Natural killer cell treated with Interleukin-12 subunit alpha and Interleukin-12 subunit beta and Interleukin-15 and Interleukin-18, amount 100 ng/mL, for 72 hours (primary cell): Measurements from ENCODE around the gene ISOC2. TPM values are rescaled to one million over a fixed set of nuclear protein-coding genes. Genes with fewer than 3 reads are reported as not detected.
"Not testable (repeated sequence)": the region's sequence is repeated elsewhere in the genome, so short reads cannot be mapped to it uniquely, and the experiment has no call there.

Experiments used
- ATAC-seq, 2 donors: fragments of 150-1000 bp; cut with Tn5 transposase in 1 of 2; sonication (Bioruptor Pico), chemical (Tn5 transposase) in 1 of 2; 2 replicates each; pipeline ENCODE4 v1.10.0; 2021
- DNase-seq: peaks from one replicate; pipeline ENCODE4 v3.0.0; 2022; ENCODE audit warnings: low spot score
- H3K27ac Mint-ChIP-seq, 2 donors: 1 replicate in 1 of 2; 2 replicates in 1 of 2; pipeline ENCODE4 v1.8.0; 2022; ENCODE audit warnings: mixed read lengths in 2 of 2, mild to moderate bottlenecking in 1 of 2, moderate library complexity in 1 of 2
- H3K27me3 Mint-ChIP-seq, 2 donors: 1 replicate in 1 of 2; 2 replicates in 1 of 2; pipeline ENCODE4 v1.8.0; 2022; ENCODE audit warnings: mixed read lengths in 2 of 2
- H3K36me3 Mint-ChIP-seq: one replicate; pipeline ENCODE4 v1.8.0; 2022; ENCODE audit warnings: mixed read lengths
- H3K4me1 Mint-ChIP-seq, 2 donors: 1 replicate in 1 of 2; 2 replicates in 1 of 2; pipeline ENCODE4 v1.8.0; 2022; ENCODE audit warnings: low read depth in 2 of 2, mixed read lengths in 2 of 2, mild to moderate bottlenecking in 1 of 2
- H3K4me3 Mint-ChIP-seq: one replicate; pipeline ENCODE4 v1.8.0; 2022; ENCODE audit warnings: mixed read lengths
- H3K9me3 Mint-ChIP-seq: 2 replicates; pipeline ENCODE4 v1.8.0; 2022; ENCODE audit warnings: mixed read lengths
- total RNA-seq, 2 donors: library from RNA; stranded (reverse); gene quantifications; one replicate each; pipeline ENCODE4 v1.2.3, GENCODE V29; 2022

The ISOC2 gene
- total RNA-seq, 2 donors from 2014 or later = 25.6 to 45.1 TPM

DNA sequence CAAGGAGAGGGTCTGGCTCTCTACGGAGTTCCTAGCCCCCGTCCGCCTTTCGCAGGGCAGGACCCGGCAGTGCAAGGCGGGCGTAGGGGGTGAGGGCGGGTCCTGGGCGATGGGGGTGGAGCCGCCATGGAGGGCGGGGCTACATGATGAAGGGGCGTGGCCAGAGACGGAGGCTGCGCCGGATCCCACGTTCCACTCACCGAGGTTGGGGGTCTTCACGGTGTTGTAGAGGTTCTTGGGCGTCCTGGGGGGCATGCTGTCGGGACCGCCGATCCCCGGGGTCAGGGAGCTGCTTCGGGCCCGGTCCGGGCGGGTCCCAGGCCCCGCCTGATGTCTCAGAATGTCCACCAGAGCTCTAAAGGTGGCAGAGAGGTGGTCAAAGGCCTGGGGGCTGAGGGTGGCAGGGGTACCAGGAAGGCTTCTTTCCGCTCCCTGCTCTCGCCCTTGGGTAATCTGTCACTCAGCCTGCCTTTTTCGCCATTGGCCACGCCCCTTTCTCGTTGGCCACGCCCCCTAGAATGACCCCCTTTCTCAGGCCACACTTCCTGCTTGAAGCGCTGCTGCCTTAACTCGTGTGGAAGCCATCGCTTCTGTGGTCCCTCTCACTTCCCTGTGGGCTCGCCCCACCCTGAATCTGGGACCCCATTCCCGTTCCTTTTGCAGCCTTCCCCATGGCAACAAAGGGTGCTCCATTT lies 20.9 kb downstream of the ISOC2 start:
- Mint-ChIP-seq H3K4me3 (peak overlapping the region; percentile 50), H3K4me1 (peaks cover 11 to 17% of the 10 kb centered on the region in 2 donors), H3K36me3 (peaks cover 8% of the 10 kb centered on the region), H3K27me3 (peaks cover 55 to 65% of the 10 kb centered on the region in 2 donors), H3K9me3 (no peaks in the 10 kb centered on the region), H3K27ac (peak overlapping the region in 1 of 2 donors; percentile 11)
- DNase-seq (no peak), ATAC-seq (peak; percentile 46 to 69)

DNA sequence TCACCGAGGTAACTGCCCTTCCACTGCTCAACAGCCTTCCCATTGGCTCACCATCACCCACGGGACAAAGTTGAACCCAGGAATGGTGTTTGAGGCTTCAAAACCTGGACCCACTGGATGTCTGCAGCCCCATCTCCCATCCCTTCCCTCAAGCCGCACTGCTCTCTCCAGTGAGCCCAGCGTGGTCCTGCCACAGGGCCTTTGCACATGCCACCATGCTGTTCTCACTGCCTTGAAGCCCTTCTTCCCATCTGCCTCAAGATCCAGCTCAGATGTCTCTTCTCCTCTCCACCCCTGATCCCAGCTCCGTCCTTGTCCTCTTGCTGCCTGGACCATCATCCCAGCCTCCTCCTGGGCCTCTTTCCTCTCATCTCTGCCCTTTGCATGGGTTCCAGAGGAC lies 22.4 kb downstream of the ISOC2 start:
- Mint-ChIP-seq H3K36me3 (peaks cover 8% of the 10 kb centered on the region), H3K9me3 (no peaks in the 10 kb centered on the region), H3K27me3 (peaks cover 47 to 54% of the 10 kb centered on the region in 2 donors), H3K27ac (no peak overlapping the region), H3K4me1 (peaks cover 11 to 17% of the 10 kb centered on the region in 2 donors), H3K4me3 (no peak overlapping the region)
- DNase-seq = no peak
- ATAC-seq = no peak

DNA sequence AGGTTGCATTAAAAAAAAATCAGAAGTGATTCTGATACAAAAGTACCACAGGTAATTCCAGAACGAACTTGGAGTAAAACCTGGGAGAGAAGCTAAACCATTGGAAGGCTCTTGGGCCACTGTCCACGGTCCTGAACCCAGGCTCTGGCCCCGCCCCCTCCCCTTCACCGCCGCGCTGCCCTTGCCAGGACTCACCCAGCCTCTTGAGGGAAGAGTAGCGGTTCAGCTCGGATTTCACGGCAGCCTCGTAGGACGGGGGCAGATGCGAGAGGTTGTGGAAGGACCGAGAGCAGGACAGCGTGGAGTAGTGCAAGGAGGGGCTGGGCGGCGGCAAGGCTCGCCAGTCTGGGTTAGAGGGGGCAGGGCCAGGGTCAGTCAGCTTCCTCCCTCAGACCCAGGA lies 24.0 kb downstream of the ISOC2 start:
- Mint-ChIP-seq H3K4me1 (peaks cover 11 to 12% of the 10 kb centered on the region in 2 donors), H3K27ac (no peak overlapping the region), H3K36me3 (peaks cover 8% of the 10 kb centered on the region), H3K27me3 (peaks cover 35 to 43% of the 10 kb centered on the region in 2 donors), H3K9me3 (no peaks in the 10 kb centered on the region), H3K4me3 (no peak overlapping the region)
- ATAC-seq (peak in 1 of 2 donors; percentile 54), DNase-seq (no peak)

DNA sequence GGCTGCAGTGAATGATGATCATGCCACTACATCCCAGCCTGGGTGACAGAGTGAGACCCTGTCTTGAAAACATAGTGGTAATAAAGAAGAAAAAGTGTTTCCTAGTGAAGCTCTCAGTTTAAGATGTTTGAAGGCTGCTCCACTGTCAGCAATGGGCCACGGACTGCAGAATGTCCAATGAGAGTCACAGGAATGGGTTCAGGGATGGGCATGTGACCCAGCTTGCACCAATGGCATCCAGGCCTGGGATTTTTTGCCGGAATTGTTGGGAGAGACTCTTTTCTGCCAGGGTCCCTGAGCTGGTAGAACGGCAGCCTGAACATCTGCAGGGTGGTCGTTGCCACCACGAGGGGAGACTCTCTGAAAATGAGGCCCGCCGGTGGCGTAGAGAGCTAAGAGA lies 24.6 kb downstream of the ISOC2 start:
- H3K4me1 Mint-ChIP-seq = peaks cover 11 to 14% of the 10 kb centered on the region in 2 donors
- no peak overlapping the region for H3K4me3 Mint-ChIP-seq
- no peaks in the 10 kb centered on the region for H3K9me3 Mint-ChIP-seq
- no peak overlapping the region for H3K27ac Mint-ChIP-seq
- H3K36me3 Mint-ChIP-seq = peaks cover 8% of the 10 kb centered on the region
- DNase-seq = no peak
- no peak for ATAC-seq
- H3K27me3 Mint-ChIP-seq = peaks cover 39 to 48% of the 10 kb centered on the region in 2 donors

DNA sequence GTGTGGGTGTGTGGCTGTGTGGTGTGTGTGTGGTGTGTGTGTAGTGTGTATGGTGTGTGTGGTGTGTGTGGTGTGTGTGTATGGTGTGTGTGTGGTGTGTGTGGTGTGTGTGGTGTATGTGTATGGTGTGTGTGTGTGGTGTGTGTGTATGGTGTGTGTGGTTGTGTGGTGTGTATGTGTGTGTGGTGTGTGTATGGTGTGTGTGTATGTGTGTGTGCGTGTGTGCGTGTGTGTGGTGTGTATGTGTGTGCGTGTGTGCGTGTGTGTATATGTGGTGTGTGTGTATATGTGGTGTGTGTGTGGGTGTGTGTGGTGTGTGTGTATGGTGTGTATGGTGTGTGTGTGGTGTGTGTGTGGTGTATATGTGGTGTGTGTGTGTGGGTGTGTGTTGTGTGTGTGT lies 26.4 kb downstream of the ISOC2 start:
- Mint-ChIP-seq H3K9me3 (no peaks in the 10 kb centered on the region), H3K4me3 (no peak overlapping the region), H3K27ac (no peak overlapping the region), H3K36me3 (no peaks in the 10 kb centered on the region), H3K27me3 (peaks cover 33 to 41% of the 10 kb centered on the region in 2 donors), H3K4me1 (peaks cover 0 to 3% of the 10 kb centered on the region in 2 donors)
- ATAC-seq (no peak), DNase-seq (no peak)

DNA sequence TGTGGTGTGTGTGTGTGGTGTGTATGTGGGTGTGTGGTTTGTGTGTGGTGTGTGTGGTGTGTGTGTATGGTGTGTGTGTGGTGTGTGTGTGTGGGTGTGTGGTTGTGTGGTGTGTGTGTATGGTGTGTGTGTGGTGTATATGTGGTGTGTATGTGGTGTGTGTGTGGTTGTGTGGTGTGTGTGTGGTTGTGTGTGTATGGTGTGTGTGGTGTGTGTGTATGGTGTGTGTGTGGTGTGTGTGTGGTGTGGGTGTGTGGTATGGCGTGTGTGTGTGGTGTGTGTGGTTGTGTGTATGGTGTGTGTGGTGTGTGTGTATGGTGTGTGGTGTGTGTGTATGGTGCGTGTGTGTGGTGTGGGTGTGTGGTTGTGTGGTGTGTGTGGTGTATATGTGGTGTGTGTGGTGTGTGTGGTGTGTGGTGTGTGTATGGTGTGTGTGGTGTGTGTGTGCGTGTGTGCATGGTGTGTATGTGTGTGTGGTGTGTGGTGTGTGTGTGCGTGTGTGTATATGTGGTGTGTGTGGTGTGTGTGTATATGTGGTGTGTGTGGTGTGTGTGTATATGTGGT lies 27.0 kb downstream of the ISOC2 start:
- Mint-ChIP-seq H3K27me3 (peaks cover 28 to 35% of the 10 kb centered on the region in 2 donors), H3K4me1 (peaks cover 0 to 2% of the 10 kb centered on the region in 2 donors), H3K9me3 (no peaks in the 10 kb centered on the region), H3K27ac (no peak overlapping the region), H3K4me3 (no peak overlapping the region), H3K36me3 (no peaks in the 10 kb centered on the region)
- DNase-seq (no peak), ATAC-seq (peak in 1 of 2 donors; percentile 6)

DNA sequence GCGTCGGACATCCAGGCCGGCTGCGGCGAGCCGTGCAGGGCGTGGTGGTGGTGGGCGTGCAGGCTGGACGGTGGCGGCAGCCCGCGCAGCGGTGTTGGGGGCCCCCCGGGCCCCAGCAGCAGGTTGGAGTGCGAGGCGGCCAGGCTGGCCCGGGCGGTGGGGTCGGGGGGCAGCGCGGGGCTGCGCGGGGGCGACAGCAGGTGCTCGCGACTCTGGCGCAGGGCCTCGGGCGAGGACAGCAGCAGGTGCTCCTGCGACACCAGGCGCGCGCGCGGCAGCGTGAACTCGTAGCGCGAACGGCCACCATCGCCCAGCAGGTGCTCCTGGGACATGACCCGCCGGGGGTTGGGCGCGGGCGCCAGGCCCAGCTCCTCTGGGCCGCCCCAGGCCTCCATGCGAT lies 28.1 kb downstream of the ISOC2 start:
- H3K27me3 Mint-ChIP-seq = peaks cover 20 to 32% of the 10 kb centered on the region in 2 donors
- no peak overlapping the region for H3K4me3 Mint-ChIP-seq
- no peak overlapping the region for H3K27ac Mint-ChIP-seq
- DNase-seq = no peak
- ATAC-seq = no peak
- H3K36me3 Mint-ChIP-seq = no peaks in the 10 kb centered on the region
- H3K4me1 Mint-ChIP-seq = peaks cover 0 to 2% of the 10 kb centered on the region in 2 donors
- H3K9me3 Mint-ChIP-seq = no peaks in the 10 kb centered on the region

DNA sequence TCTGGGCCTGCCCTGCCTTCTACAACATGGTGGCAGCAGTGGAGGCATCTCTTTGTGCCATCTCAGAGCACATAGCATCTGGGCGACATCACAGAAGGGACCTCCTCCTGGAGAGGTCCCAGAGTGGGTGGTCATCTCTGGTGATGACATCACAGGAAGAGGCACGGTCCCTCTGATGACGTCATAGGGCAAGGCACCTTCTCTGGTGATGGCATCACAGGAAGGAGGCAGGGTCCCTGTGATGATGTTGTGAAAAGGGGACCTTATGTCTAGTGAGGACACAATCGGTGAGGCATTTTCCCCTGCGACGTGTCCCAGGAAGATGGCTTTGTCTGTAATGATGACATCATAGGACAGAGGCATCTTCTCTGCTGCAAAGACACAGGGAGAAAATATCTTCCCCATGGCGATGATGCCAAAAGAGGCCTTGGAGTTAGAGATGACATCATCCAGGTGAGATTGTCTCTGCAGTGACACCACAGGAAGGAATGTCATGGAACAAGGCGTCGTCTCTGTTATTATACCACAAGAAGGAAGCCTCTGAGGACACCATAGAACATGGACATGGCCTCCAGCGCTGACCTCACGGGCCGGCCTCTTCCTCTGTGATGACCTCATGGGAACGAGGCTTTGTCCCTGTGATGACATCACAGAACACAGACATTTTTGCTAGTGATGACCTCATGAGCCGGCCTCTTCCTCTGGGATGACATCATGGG lies 29.0 kb downstream of the ISOC2 start:
- ATAC-seq (no peak), DNase-seq (no peak)
- peaks cover 0 to 2% of the 10 kb centered on the region in 2 donors for H3K4me1 Mint-ChIP-seq
- H3K27ac Mint-ChIP-seq = no peak overlapping the region
- no peak overlapping the region for H3K4me3 Mint-ChIP-seq
- H3K36me3 Mint-ChIP-seq = no peaks in the 10 kb centered on the region
- H3K9me3 Mint-ChIP-seq = no peaks in the 10 kb centered on the region
- peaks cover 18 to 31% of the 10 kb centered on the region in 2 donors for H3K27me3 Mint-ChIP-seq

DNA sequence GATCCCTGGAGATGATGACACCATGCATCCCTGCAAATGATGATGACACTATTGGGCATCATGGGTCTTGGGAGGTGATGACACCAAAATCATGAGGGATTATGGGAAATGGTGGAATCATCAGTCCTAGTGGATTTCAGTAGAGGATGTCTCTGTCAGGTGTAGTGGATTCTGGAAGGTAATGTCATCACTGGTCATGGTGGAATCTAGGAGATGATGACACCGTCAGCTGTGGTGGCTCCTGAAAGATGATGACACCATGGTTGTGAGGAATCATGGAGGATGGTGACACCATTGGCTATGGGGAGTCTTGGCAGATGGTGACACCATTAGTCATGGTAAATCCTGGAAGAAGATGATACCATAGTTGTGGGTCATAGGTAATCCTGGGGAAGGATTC lies 30.3 kb downstream of the ISOC2 start:
- no peak for ATAC-seq
- no peaks in the 10 kb centered on the region for H3K9me3 Mint-ChIP-seq
- no peaks in the 10 kb centered on the region for H3K36me3 Mint-ChIP-seq
- H3K27ac Mint-ChIP-seq = no peak overlapping the region
- H3K27me3 Mint-ChIP-seq = peaks cover 14 to 24% of the 10 kb centered on the region in 2 donors
- H3K4me1 Mint-ChIP-seq = peaks cover 0 to 2% of the 10 kb centered on the region in 2 donors
- no peak overlapping the region for H3K4me3 Mint-ChIP-seq
- no peak for DNase-seq

DNA sequence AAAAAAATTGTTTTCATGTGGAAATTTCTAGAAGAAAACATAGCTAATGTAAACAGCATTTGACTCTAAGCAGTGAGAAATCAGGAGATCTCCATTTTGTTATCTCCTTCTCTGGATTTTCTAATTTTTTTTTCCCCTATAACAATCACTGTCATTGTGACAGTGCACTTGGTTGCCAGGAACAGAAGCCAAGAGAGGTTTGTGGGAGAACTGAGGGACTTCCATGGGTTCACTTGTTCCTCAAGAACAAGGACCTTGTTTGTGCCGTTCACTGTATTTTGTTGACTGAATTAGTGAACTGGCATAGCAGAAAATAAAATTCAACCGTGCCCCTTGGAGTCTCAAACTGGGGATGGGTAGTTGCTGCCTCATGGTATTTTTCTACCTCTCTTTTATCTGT lies 35.4 kb downstream of the ISOC2 start:
- no peaks in the 10 kb centered on the region for H3K36me3 Mint-ChIP-seq
- no peak overlapping the region for H3K4me3 Mint-ChIP-seq
- H3K4me1 Mint-ChIP-seq = peaks cover 4 to 6% of the 10 kb centered on the region in 2 donors
- no peaks in the 10 kb centered on the region for H3K9me3 Mint-ChIP-seq
- DNase-seq (no peak), ATAC-seq (no peak)
- H3K27ac Mint-ChIP-seq = no peak overlapping the region
- peaks cover 9 to 18% of the 10 kb centered on the region in 2 donors for H3K27me3 Mint-ChIP-seq

DNA sequence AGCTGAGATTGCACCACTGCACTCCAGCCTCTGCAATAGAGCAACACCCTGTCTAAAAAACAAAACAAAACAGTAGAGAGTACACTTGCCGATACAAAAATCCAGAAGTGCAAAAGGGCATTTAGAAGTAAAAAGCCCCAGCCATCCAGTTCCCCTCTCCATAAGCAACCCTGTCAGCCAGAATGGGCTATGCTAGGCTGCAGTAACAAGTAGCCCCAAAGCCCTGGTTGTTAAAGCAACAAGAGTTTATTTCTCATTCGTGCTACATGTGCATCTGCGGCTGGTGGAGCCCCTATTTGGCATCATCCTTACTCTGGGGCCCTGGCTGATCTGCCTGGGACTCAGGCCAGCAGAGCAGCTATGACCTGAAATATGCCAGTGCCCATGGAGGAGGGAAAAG lies 36.9 kb downstream of the ISOC2 start:
- peaks cover 7 to 20% of the 10 kb centered on the region in 2 donors for H3K27me3 Mint-ChIP-seq
- peaks cover 4 to 6% of the 10 kb centered on the region in 2 donors for H3K4me1 Mint-ChIP-seq
- no peak overlapping the region for H3K4me3 Mint-ChIP-seq
- DNase-seq (no peak), ATAC-seq (no peak)
- no peaks in the 10 kb centered on the region for H3K9me3 Mint-ChIP-seq
- H3K36me3 Mint-ChIP-seq = no peaks in the 10 kb centered on the region
- no peak overlapping the region for H3K27ac Mint-ChIP-seq

DNA sequence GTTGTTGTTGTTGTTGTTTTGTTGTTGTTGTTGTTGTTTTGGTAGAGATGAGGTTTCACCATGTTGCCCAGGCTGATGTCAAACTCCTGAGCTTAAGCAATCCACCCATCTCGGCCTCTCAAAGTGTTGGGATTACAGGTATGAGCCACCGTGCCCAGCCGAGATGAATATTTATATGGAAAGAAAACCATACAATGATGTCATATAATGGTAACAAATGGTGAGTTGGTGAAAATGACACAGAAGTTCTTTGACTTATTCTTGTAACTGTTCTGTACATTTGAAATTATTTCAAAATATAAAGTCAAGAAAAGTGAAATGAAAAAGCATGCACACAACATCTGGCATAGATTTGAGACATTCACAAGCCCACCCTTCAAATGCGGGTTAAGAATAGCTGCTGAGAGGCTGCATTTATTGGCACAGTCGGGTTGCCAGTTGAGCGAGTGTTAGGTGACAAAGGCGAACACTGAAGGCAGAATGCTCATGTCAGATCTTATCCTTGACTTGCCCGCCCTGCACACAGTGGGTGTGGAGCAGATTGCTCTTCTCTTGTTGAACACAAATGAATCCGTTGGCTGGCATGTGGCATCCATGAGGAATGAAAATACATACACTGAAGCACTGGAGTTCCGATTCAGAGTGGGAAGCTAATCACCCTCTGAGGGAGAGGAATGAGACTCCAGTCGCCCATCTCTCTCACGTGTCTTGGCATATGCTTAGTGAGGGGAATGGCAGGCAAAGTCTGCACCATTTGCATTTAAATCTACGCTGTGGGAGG lies 38.0 kb downstream of the ISOC2 start:
- Mint-ChIP-seq H3K4me3 (no peak overlapping the region), H3K27me3 (peaks cover 3 to 20% of the 10 kb centered on the region in 2 donors), H3K4me1 (peaks cover 4 to 6% of the 10 kb centered on the region in 2 donors), H3K36me3 (no peaks in the 10 kb centered on the region), H3K27ac (no peak overlapping the region), H3K9me3 (no peaks in the 10 kb centered on the region)
- no peak for ATAC-seq
- no peak for DNase-seq

DNA sequence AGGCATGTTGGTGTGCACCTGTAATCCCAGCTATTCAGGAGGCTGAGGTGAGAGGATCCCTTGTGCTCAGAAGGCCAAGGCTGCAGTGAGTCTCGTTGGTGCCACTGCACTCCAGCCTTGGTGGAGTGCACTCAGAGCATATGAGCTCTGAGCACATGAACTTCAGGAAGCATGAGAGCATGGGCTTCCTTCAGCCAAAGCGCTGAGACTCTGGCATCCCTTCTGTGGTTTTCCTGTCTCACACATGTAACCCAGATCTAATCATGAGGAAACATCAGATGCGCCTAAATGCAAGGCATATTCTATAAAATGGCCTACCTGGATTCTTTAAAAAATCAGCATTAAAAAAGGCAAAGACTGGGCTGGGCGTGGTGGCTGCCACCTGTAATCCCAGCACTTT lies 40.2 kb downstream of the ISOC2 start:
- H3K27ac Mint-ChIP-seq, H3K4me3 Mint-ChIP-seq, H3K36me3 Mint-ChIP-seq, H3K9me3 Mint-ChIP-seq, DNase-seq, H3K4me1 Mint-ChIP-seq: not testable (repeated sequence)
- ATAC-seq = peak in 1 of 2 donors; percentile 61
- H3K27me3 Mint-ChIP-seq = peaks cover 6 to 20% of the 10 kb centered on the region in 2 donors
